ENCODE results near the gene STARD9.
"Not testable (repeated sequence)": the region's sequence is repeated elsewhere in the genome, so short reads cannot be mapped to it uniquely, and the experiment has no call there.

Gene STARD9

GRCh38 chr15:42632105-42632675 is 56.8 kb downstream of the STARD9 start:
- no peak for DNase-seq

GRCh38 chr15:42640109-42640508 is 64.7 kb downstream of the STARD9 start:
- DNase-seq = no peak

- no peak for DNase-seq
Observed at GRCh38 chr15:42650208-42651066, 75.0 kb downstream of the STARD9 start.

GRCh38 chr15:42665827-42666226 is 90.4 kb downstream of the STARD9 start:
- no peak for DNase-seq

- DNase-seq = no peak
Observed at GRCh38 chr15:42667855-42668254, 92.4 kb downstream of the STARD9 start.

GRCh38 chr15:42670451-42670850 is 95.0 kb downstream of the STARD9 start:
- DNase-seq = no peak

GRCh38 chr15:42672444-42672843 is 97.0 kb downstream of the STARD9 start:
- DNase-seq = no peak

- no peak for DNase-seq
Observed at GRCh38 chr15:42674472-42674871, 99.1 kb downstream of the STARD9 start.

- no peak for DNase-seq
Observed at GRCh38 chr15:42675021-42675420, 99.6 kb downstream of the STARD9 start.

GRCh38 chr15:42679285-42680141 is 104.1 kb downstream of the STARD9 start:
- DNase-seq = no peak

- DNase-seq = not testable (repeated sequence)
Observed at GRCh38 chr15:42680142-42680482, 104.7 kb downstream of the STARD9 start.

- no peak for DNase-seq
Observed at GRCh38 chr15:42681119-42681518, 105.7 kb downstream of the STARD9 start.

- DNase-seq = no peak
Observed at GRCh38 chr15:42686281-42686680, 110.9 kb downstream of the STARD9 start.

GRCh38 chr15:42687740-42688139 is 112.3 kb downstream of the STARD9 start:
- no peak for DNase-seq

GRCh38 chr15:42688301-42688700 is 112.9 kb downstream of the STARD9 start:
- DNase-seq = no peak

- DNase-seq = no peak
Observed at GRCh38 chr15:42691308-42691707, 115.9 kb downstream of the STARD9 start.

GRCh38 chr15:42691770-42692169 is 116.4 kb downstream of the STARD9 start:
- DNase-seq = no peak

GRCh38 chr15:42692536-42692935 is 117.1 kb downstream of the STARD9 start:
- no peak for DNase-seq

- no peak for DNase-seq
Observed at GRCh38 chr15:42692997-42693396, 117.6 kb downstream of the STARD9 start.

GRCh38 chr15:42693496-42693895 is 118.1 kb downstream of the STARD9 start:
- no peak for DNase-seq

GRCh38 chr15:42693942-42694341 is 118.5 kb downstream of the STARD9 start:
- DNase-seq = no peak

- no peak for DNase-seq
Observed at GRCh38 chr15:42694398-42694797, 119.0 kb downstream of the STARD9 start.

- DNase-seq = no peak
Observed at GRCh38 chr15:42695527-42696071, 120.2 kb downstream of the STARD9 start.

Measured in NCI-H1105 (cell line).